ENCODE measurements around the gene SLC17A9. TPM values are rescaled to one million over a fixed set of nuclear protein-coding genes. Genes with fewer than 3 reads are reported as not detected.

SLC17A9 gene
- total RNA-seq, 1 experiment from 2014 or later, result not detected

DNA sequence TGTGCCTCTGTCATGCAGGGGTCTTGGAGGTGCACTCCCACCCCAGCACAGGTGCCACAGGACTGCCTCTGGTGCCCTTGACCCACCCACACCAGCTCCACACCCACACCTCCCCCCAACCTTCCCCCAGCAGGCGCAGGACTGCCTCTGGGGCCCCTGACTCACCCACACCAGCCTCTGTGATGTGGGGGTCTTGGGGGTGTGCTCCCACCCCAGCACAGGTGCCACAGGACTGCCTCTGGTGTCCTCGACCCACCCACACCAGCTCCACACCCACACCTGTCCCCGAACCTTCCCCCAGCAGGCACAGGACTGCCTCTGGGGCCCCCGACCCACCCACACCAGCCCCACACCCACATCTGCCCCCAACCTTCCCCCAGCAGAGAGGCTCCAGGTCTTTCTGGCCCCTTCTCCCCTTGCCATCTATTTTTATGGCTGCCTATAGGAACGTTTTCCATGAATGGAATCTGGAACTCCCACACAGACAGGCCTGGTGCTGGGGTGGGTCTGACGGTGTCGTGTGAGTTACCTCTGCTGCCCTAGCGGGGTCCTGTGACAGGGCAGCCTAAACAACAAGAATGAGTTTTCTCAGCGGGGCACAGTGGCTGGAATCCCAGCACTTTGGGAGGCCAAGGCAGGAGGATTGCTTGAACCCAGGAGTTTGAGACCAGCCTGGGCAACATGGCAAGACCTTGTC lies 23.5 kb downstream of the SLC17A9 start:
- no peak overlapping the region for H3K4me3 ChIP-seq (ENCODE audit: low read length)
- no peak overlapping the region for H2AFZ ChIP-seq (ENCODE audit: low read length)
- no TSS peak for BruUV-seq (replicated peaks)
- no peaks in the 10 kb centered on the region for H3F3A ChIP-seq (ENCODE audit: low read length, unreplicated experiment)
- H3K4me1 ChIP-seq (ENCODE audit: insufficient read depth, low read length), result peaks cover 5% of the 10 kb centered on the region; the same call in 1 of the 2 replicates
- no peaks in the 10 kb centered on the region for H3K9me2 ChIP-seq (replicated peaks; ENCODE audit: low read length)
- peaks cover 63% of the 10 kb centered on the region for H3K27me3 ChIP-seq (ENCODE audit: low read length)
- ChIA-PET POLR2A (ENCODE audit: unreplicated experiment) (no interaction called here), CTCF (interaction anchor here (1.8 kb wide), 1 partner anchor 33 kb away, joined by 6 read pairs; no protein-coding TSS in a partner anchor)
- DNase-seq (no peak), ATAC-seq (no peak)
- no peaks in the 10 kb centered on the region for H3K36me3 ChIP-seq (ENCODE audit: low read depth, low read length)
- TF ChIP-seq, protein P1, sequence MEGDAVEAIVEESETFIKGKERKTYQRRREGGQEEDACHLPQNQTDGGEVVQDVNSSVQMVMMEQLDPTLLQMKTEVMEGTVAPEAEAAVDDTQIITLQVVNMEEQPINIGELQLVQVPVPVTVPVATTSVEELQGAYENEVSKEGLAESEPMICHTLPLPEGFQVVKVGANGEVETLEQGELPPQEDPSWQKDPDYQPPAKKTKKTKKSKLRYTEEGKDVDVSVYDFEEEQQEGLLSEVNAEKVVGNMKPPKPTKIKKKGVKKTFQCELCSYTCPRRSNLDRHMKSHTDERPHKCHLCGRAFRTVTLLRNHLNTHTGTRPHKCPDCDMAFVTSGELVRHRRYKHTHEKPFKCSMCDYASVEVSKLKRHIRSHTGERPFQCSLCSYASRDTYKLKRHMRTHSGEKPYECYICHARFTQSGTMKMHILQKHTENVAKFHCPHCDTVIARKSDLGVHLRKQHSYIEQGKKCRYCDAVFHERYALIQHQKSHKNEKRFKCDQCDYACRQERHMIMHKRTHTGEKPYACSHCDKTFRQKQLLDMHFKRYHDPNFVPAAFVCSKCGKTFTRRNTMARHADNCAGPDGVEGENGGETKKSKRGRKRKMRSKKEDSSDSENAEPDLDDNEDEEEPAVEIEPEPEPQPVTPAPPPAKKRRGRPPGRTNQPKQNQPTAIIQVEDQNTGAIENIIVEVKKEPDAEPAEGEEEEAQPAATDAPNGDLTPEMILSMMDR (conservative IDR thresholded peaks at IDR 0.05; ENCODE audit: low read depth, low read length), result no peak
- TF ChIP-seq EZH2 (IDR thresholded peaks at IDR 0.05; ENCODE audit: low read length, unreplicated experiment) (no peak), EZH2phosphoT487 (IDR thresholded peaks at IDR 0.05; ENCODE audit: borderline replicate concordance, low read length) (no peak)
- H3K27ac ChIP-seq (ENCODE audit: low read length), result no peak overlapping the region
- H3K9me3 ChIP-seq (ENCODE audit: low read length), result no peaks in the 10 kb centered on the region
- intact Hi-C loops (cut with micrococcal nuclease), result no loop called here
- H4K20me1 ChIP-seq (ENCODE audit: low read length), result no peaks in the 10 kb centered on the region
- no peaks in the 10 kb centered on the region for H3K79me2 ChIP-seq (ENCODE audit: low read length)
- no peak overlapping the region for H3K4me2 ChIP-seq (ENCODE audit: low read length)
- H3K9ac ChIP-seq (ENCODE audit: low read length), result no peak overlapping the region

- no peak for DNase-seq
- H3K9me3 ChIP-seq (ENCODE audit: low read length), result no peaks in the 10 kb centered on the region
- H2AFZ ChIP-seq (ENCODE audit: low read length), result no peak overlapping the region
- intact Hi-C loops (cut with micrococcal nuclease), result no loop called here
- H3K79me2 ChIP-seq (ENCODE audit: low read length), result no peaks in the 10 kb centered on the region
- H3F3A ChIP-seq (ENCODE audit: low read length, unreplicated experiment), result no peaks in the 10 kb centered on the region
- ChIA-PET POLR2A (ENCODE audit: unreplicated experiment) (no interaction called here), CTCF (no interaction called here)
- no peak overlapping the region for H3K27ac ChIP-seq (ENCODE audit: low read length)
- H3K4me3 ChIP-seq (ENCODE audit: low read length), result no peak overlapping the region
- H4K20me1 ChIP-seq (ENCODE audit: low read length), result no peaks in the 10 kb centered on the region
- H3K9me2 ChIP-seq (replicated peaks; ENCODE audit: low read length), result no peaks in the 10 kb centered on the region
- H3K27me3 ChIP-seq (ENCODE audit: low read length), result peaks cover 64% of the 10 kb centered on the region
- H3K36me3 ChIP-seq (ENCODE audit: low read depth, low read length), result no peaks in the 10 kb centered on the region
- H3K9ac ChIP-seq (ENCODE audit: low read length), result no peak overlapping the region
- peaks cover 5% of the 10 kb centered on the region; the same call in 1 of the 2 replicates for H3K4me1 ChIP-seq (ENCODE audit: insufficient read depth, low read length)
- TF ChIP-seq EZH2phosphoT487 (IDR thresholded peaks at IDR 0.05; ENCODE audit: borderline replicate concordance, low read length) (no peak), EZH2 (IDR thresholded peaks at IDR 0.05; ENCODE audit: low read length, unreplicated experiment) (no peak)
- TF ChIP-seq, protein P1 (conservative IDR thresholded peaks at IDR 0.05; ENCODE audit: low read depth, low read length), result no peak
- ATAC-seq, result no peak
- H3K4me2 ChIP-seq (ENCODE audit: low read length), result no peak overlapping the region
- BruUV-seq (replicated peaks), result no TSS peak
Measured at GRCh38 chr20:62976886-62977285, 24.4 kb downstream of the SLC17A9 start.
